BE2C (cell line): Measurements from ENCODE around the gene TRIM39.

Experiments
- DNase-seq: peaks from one replicate; pipeline ENCODE4 v3.0.0-alpha.2; 2020
- H3K27me3 ChIP-seq: fragments of 250-450 bp; sonication (Bioruptor Pico); 2 replicates; pipeline ENCODE4 v1.5.1; 2020; ENCODE audit warnings: mild to moderate bottlenecking
- H3K36me3 ChIP-seq: fragments of 250-450 bp; sonication (Bioruptor Pico); 2 replicates; pipeline ENCODE4 v1.5.1; 2020; ENCODE audit warnings: mild to moderate bottlenecking
- H3K4me1 ChIP-seq: fragments of 250-450 bp; sonication (Bioruptor Pico); 2 replicates; pipeline ENCODE4 v1.5.1; 2020
- H3K4me3 ChIP-seq: 2 replicates; pipeline ENCODE4 v1.5.1; 2011; ENCODE audit warnings: low read depth, low read length
- H3K9me3 ChIP-seq: fragments of 250-450 bp; sonication (Bioruptor Pico); 2 replicates; pipeline ENCODE4 v1.5.1; 2020
- CTCF ChIP-seq: IDR thresholded peaks from 2 replicates; pipeline ENCODE4 v1.5.1; 2012; ENCODE audit warnings: mild to moderate bottlenecking, low read depth, low read length

TRIM39 gene

GRCh38 chr6:30304002-30304401 is 22.7 kb upstream of the TRIM39 start:
- Histone ChIP-seq H3K4me1 (no peaks in the 10 kb centered on the region), H3K36me3 (peaks cover 65% of the 10 kb centered on the region), H3K27me3 (no peaks in the 10 kb centered on the region), H3K9me3 (peaks cover 3% of the 10 kb centered on the region; the same call in 1 of the 2 replicates), H3K4me3 (no peak overlapping the region)
- DNase-seq = no peak
- TF ChIP-seq CTCF = no peak

- no peaks in the 10 kb centered on the region for H3K4me1 ChIP-seq
- peaks cover 70% of the 10 kb centered on the region for H3K36me3 ChIP-seq
- H3K27me3 ChIP-seq = no peaks in the 10 kb centered on the region
- no peak for DNase-seq
- no peak for TF ChIP-seq CTCF
- no peak overlapping the region for H3K4me3 ChIP-seq
- no peaks in the 10 kb centered on the region for H3K9me3 ChIP-seq
Observed at GRCh38 chr6:30311101-30311500, 15.6 kb upstream of the TRIM39 start.

- H3K36me3 ChIP-seq = peaks cover 72% of the 10 kb centered on the region
- H3K9me3 ChIP-seq = no peaks in the 10 kb centered on the region
- H3K27me3 ChIP-seq = no peaks in the 10 kb centered on the region
- no peaks in the 10 kb centered on the region for H3K4me1 ChIP-seq
- no peak for DNase-seq
- H3K4me3 ChIP-seq = no peak overlapping the region
- TF ChIP-seq CTCF = no peak
Observed at GRCh38 chr6:30311671-30312070, 15.1 kb upstream of the TRIM39 start.

- Histone ChIP-seq H3K4me1 (peaks cover 1% of the 10 kb centered on the region; the same call in 1 of the 2 replicates), H3K4me3 (no peak overlapping the region), H3K27me3 (no peaks in the 10 kb centered on the region), H3K9me3 (no peaks in the 10 kb centered on the region), H3K36me3 (peaks cover 70% of the 10 kb centered on the region)
- no peak for DNase-seq
- TF ChIP-seq CTCF = no peak
Observed at GRCh38 chr6:30312266-30312665, 14.5 kb upstream of the TRIM39 start.

- Histone ChIP-seq H3K4me3 (no peak overlapping the region), H3K4me1 (peaks cover 5% of the 10 kb centered on the region; the same call in 1 of the 2 replicates), H3K36me3 (peaks cover 65% of the 10 kb centered on the region), H3K27me3 (no peaks in the 10 kb centered on the region), H3K9me3 (no peaks in the 10 kb centered on the region)
- TF ChIP-seq CTCF = no peak
- DNase-seq = no peak
Observed at GRCh38 chr6:30312676-30313321, 13.9 kb upstream of the TRIM39 start.

GRCh38 chr6:30315156-30315555 is 11.6 kb upstream of the TRIM39 start:
- peaks cover 5% of the 10 kb centered on the region; the same call in 1 of the 2 replicates for H3K4me1 ChIP-seq
- TF ChIP-seq CTCF = no peak
- no peaks in the 10 kb centered on the region for H3K27me3 ChIP-seq
- peaks cover 59% of the 10 kb centered on the region for H3K36me3 ChIP-seq
- DNase-seq = no peak
- no peak overlapping the region for H3K4me3 ChIP-seq
- no peaks in the 10 kb centered on the region for H3K9me3 ChIP-seq
